ENCODE data around the gene BLOC1S1. TPM values are rescaled to one million over a fixed set of nuclear protein-coding genes. Genes with fewer than 3 reads are reported as not detected.
A peak's percentile ranks its signal among the peaks of the same experiment; 100 is the strongest.

Gene BLOC1S1
- total RNA-seq, 1 donor from 2014 or later, result 128 TPM

GRCh38 chr12:55736076-55736475 is 20.2 kb downstream of the BLOC1S1 start:
- no peak for DNase-seq (ENCODE audit: missing footprints)
- ATAC-seq, result no peak
- intact Hi-C loops (cut with DNase I), result loop anchor here (2.0 to 5.0 kb wide), 3 partner anchors 54 to 74 kb away; a partner anchor contains a TSS

DNA sequence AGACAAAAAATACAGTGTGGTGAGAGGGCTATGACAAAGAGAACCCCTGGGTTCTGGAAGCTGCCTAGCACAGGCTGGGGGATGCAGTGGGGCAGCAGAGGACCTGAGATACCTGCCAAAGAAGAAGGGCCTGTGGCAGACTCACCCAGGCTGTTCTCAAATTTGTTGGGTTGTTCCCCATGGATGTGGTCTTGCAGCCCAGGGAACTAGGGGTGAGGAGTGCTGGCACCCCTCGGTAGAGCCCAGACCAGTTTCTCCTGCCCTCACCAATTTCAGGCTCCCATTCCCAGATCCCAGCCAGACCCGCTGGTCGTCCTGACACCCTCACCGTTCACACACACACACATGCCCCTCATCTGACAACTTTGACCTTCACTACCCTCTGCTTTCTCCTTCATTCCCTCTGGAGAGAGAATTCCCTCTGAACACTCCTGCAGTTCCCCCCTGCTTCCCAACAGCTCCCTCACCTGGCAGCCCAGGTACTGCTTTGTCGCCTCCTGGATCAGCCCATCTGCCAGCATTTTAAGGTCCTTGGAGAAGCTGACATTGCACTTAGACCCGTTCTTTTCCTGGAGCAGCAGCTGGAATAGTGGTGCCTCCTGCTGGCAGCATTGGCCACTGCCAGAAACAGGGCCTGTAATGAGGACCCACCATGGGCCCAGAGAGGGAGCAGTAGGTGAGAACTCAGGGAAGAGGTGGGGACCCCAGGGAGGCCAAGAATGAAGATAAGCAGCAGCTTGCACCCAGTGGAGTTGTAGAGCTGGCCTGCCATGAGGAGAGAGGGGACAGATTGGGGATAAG is 21.1 kb downstream of the BLOC1S1 start:
- intact Hi-C loops (cut with DNase I), result loop anchor here (2.0 to 5.0 kb wide), 3 partner anchors 55 to 75 kb away; a partner anchor contains a TSS
- ATAC-seq, result peak; percentile 52
- peak; percentile 82 for DNase-seq (ENCODE audit: missing footprints)

GRCh38 chr12:55737581-55738122 is 21.8 kb downstream of the BLOC1S1 start:
- DNase-seq (ENCODE audit: missing footprints) (no peak), ATAC-seq (peak; percentile 3)
- intact Hi-C loops (cut with DNase I), result loop anchor here (2.0 to 5.0 kb wide), 4 partner anchors 55 to 451 kb away; partner anchors contain the start of gene SMARCC2

- DNase-seq (ENCODE audit: missing footprints) (peak; percentile 90), ATAC-seq (peak; percentile 82)
- intact Hi-C loops (cut with DNase I), result loop anchor here (2.0 to 5.0 kb wide), 3 partner anchors 56 to 450 kb away; partner anchors contain the start of gene SMARCC2
These were observed 22.5 kb downstream of the BLOC1S1 start for GRCh38 chr12:55738123-55739024.

DNA sequence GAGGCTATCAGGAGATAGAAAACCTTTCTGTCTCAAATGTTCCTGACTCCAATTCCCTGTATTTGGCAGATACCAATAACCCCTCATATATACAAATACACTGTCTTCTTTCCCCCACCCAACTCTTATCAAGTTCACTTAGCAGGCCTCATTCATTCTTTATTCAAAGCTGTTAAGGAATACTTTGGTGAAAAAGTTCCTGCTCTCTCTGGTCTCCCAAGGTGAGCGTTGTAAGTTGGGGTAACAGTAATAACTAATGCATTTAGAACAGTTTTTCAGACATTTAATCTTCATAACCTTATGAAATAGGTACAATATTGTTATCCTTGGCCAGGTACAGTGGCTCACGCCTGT is 23.2 kb downstream of the BLOC1S1 start:
- ATAC-seq, result no peak
- DNase-seq (ENCODE audit: missing footprints), result no peak
- intact Hi-C loops (cut with DNase I), result loop anchor here (2.0 to 5.0 kb wide), 3 partner anchors 57 to 450 kb away; partner anchors contain the start of gene SMARCC2

DNA sequence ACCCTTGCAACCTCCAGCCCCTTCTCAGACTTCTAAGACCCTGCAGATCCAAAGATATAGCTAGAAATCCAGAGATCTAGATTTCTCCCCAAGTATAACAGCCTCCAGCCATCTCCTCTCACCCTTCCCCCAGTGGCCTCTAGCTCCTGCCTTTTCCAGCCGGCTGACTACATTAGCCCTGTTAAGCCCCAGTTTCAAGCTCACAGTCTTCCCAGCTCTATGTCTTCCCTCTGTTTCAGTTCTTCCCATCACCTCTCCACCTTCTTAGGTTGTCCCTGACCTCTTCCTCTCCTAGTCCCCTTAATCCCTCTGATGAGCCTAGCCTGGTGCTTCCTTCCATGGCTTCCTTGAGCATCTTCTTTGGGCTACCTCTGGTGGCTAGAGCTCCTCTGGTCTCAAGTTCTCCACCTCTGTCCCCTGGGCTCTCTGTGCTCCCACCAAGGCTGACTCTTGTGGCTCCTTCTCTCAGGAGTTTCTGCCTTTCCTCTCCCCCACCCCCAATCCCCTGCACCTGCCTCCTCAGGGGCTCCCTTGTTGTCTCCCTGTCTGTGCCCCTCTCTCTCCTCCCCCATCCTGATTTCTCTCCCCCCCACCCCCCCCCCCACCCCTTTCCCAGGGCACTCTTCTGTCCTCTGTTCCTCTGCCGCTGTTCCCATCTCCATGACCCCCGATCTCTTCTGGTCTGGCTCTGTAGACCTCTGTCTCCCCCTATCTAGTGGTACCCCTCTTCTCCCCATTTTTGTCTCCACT is 26.3 kb downstream of the BLOC1S1 start:
- no peak for ATAC-seq
- intact Hi-C loops (cut with DNase I), result loop anchor here (5.0 kb wide), 1 partner anchor 375 kb away; the partner anchor contains the start of genes RPL41 and ZC3H10
- DNase-seq (ENCODE audit: missing footprints), result no peak

GRCh38 chr12:55742719-55743405 is 27.0 kb downstream of the BLOC1S1 start, which contains the start of gene GDF11:
TSS of gene GDF11 (plus strand) at chr12:55743122. CDS start at chr12:55743317, 195 bp downstream.
- ATAC-seq (peak; percentile 64), DNase-seq (ENCODE audit: missing footprints) (peak; percentile 89)
- intact Hi-C loops (cut with DNase I), result loop anchor here (5.0 kb wide), 1 partner anchor 374 kb away; the partner anchor contains the start of genes RPL41 and ZC3H10

- intact Hi-C loops (cut with DNase I), result loop anchor here (5.0 kb wide), 1 partner anchor 374 kb away; the partner anchor contains the start of genes RPL41 and ZC3H10
- ATAC-seq, result peak; percentile 14
These were observed 27.8 kb downstream of the BLOC1S1 start for GRCh38 chr12:55743406-55744339.

GRCh38 chr12:55744340-55745030 is 28.6 kb downstream of the BLOC1S1 start:
- DNase-seq (ENCODE audit: missing footprints) (no peak), ATAC-seq (no peak)
- intact Hi-C loops (cut with DNase I), result loop anchor here (5.0 kb wide), 1 partner anchor 373 kb away; the partner anchor contains the start of genes RPL41 and ZC3H10

More at GRCh38 chr12:55743406-55744339, 27.8 kb downstream of the BLOC1S1 start:
- peak; percentile 80 for DNase-seq (ENCODE audit: missing footprints)

GRCh38 chr12:55745361-55746173 is 29.7 kb downstream of the BLOC1S1 start:
- no peak for DNase-seq (ENCODE audit: missing footprints)
- ATAC-seq, result peak; percentile 40
- intact Hi-C loops (cut with DNase I), result no loop called here

DNA sequence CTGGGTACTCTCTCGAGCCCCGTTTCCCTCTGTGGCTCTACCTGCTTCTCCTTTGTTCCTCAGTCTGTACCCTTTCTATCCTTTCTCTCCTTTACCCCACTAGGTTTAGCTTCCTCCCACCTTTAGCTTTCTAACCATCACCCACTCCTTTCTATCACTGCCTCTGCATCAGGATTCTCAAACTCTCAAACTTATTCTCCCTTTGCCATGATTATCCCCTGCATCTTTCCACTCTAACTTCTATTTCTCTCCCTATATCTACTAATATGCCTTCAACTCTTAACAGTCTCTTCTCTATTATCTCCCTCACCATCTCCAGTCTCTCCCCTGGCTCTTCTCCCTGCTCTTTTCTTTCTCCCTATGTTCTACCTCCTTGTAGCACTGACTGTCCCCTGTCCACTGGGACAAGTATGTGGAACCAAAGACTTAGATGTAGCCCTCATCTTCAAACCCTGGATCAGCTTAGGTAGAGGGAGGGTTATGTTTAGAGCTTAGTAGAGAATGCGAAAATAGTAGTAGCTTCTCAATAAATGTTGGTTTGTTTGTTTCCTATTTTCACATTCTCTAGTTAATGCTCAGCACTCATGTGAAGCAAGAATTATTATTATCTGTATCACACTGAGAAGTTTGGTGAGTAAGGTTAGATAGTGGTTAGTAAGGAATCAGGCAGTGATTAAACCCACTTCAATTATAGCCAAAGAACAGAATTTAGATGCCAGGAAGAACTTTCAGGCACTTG is 30.5 kb downstream of the BLOC1S1 start:
- ATAC-seq (no peak), DNase-seq (ENCODE audit: missing footprints) (no peak)
- intact Hi-C loops (cut with DNase I), result no loop called here

GRCh38 chr12:55746913-55747231 is 31.0 kb downstream of the BLOC1S1 start:
- ATAC-seq, result no peak
- no peak for DNase-seq (ENCODE audit: missing footprints)
- intact Hi-C loops (cut with DNase I), result no loop called here

DNA sequence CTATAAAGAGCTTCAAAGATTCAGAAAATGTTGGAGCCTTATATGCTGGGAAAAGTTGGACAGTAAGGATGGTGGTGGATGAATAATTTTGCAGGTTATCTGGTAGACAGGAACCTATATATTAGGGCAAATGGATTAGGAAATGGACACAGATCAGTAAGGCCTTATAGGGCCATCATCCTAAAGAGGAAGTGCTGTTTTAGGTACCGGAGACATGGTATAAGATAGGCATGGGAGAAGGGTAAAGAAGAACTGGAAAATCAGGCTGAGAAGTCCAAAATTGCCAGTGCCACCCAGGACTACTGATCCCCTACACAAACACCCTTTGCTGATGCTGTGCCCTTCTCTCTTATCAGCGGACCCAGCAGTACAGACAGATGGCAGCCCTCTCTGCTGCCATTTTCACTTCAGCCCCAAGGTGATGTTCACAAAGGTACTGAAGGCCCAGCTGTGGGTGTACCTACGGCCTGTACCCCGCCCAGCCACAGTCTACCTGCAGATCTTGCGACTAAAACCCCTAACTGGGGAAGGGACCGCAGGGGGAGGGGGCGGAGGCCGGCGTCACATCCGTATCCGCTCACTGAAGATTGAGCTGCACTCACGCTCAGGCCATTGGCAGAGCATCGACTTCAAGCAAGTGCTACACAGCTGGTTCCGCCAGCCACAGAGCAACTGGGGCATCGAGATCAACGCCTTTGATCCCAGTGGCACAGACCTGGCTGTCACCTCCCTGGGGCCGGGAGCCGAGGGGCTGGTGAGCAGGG is 32.6 kb downstream of the BLOC1S1 start:
- ATAC-seq (no peak), DNase-seq (ENCODE audit: missing footprints) (no peak)
- intact Hi-C loops (cut with DNase I), result no loop called here

GRCh38 chr12:55755246-55755645 is 39.4 kb downstream of the BLOC1S1 start:
- ATAC-seq (no peak), DNase-seq (ENCODE audit: missing footprints) (no peak)
- intact Hi-C loops (cut with DNase I), result no loop called here

All from Right ventricle myocardium inferior (tissue), 1 donor.